Stimulated activated CD8-positive, alpha-beta memory T cell treated with anti-CD3 and anti-CD28 coated beads, Interleukin-15, amount 100 ng/mL, for 1 hour (primary cell): ENCODE measurements around the gene THOC6.
A peak's percentile ranks its signal among the peaks of the same experiment; 100 is the strongest.
"Not testable (repeated sequence)": the region's sequence is repeated elsewhere in the genome, so short reads cannot be mapped to it uniquely, and the experiment has no call there.

Experiments used
- DNase-seq: peaks from one replicate; pipeline ENCODE4 v3.0.0-alpha.2; 2020; ENCODE audit warnings: low read depth

THOC6 gene

GRCh38 chr16:3054965-3055733, 31.3 kb downstream of the THOC6 start:
- DNase-seq: no peak

- not testable (repeated sequence) for DNase-seq
These were observed 31.9 kb downstream of the THOC6 start for GRCh38 chr16:3055734-3056115.

GRCh38 chr16:3056336-3057180, 32.7 kb downstream of the THOC6 start:
- no peak for DNase-seq

- no peak for DNase-seq
These were observed 33.6 kb downstream of the THOC6 start for GRCh38 chr16:3057181-3058138.

- no peak for DNase-seq
These were observed 34.5 kb downstream of the THOC6 start for GRCh38 chr16:3058139-3059030.

- peak; percentile 71 for DNase-seq
These were observed 35.3 kb downstream of the THOC6 start for GRCh38 chr16:3059041-3059722.

- DNase-seq: no peak
These were observed 35.9 kb downstream of the THOC6 start for GRCh38 chr16:3059723-3060242.

- DNase-seq: no peak
These were observed 36.7 kb downstream of the THOC6 start for GRCh38 chr16:3060339-3061127.

GRCh38 chr16:3062553-3062952, 38.7 kb downstream of the THOC6 start:
- no peak for DNase-seq

- DNase-seq: no peak
These were observed 40.0 kb downstream of the THOC6 start for GRCh38 chr16:3063625-3064386.

GRCh38 chr16:3065069-3065741, 41.4 kb downstream of the THOC6 start, which contains the start of gene IL32:
IL32 (plus strand) TSS chr16:3065640; CDS start chr16:3065812, 172 bp downstream.
- peak; percentile 49 for DNase-seq

- no peak for DNase-seq
These were observed 42.1 kb downstream of the THOC6 start for GRCh38 chr16:3065742-3066439.

- no peak for DNase-seq
These were observed 42.6 kb downstream of the THOC6 start for GRCh38 chr16:3066440-3066748.

GRCh38 chr16:3068487-3068886, 44.7 kb downstream of the THOC6 start:
- DNase-seq: no peak

GRCh38 chr16:3069146-3069545, 45.3 kb downstream of the THOC6 start:
- not testable (repeated sequence) for DNase-seq

- no peak for DNase-seq
These were observed 46.8 kb downstream of the THOC6 start for GRCh38 chr16:3070608-3071111.

GRCh38 chr16:3071655-3072054, 47.8 kb downstream of the THOC6 start:
- no peak for DNase-seq
